HepG2 (cell line): ENCODE data around the gene TMEM154.

ENCODE experiments used
- FOXJ3 ChIP-seq: sonication (generic); formaldehyde crosslinking; IDR thresholded peaks from 2 replicates; pipeline ENCODE4 v1.4.0; 2020; ENCODE audit warnings: missing genetic modification reagents, mild to moderate bottlenecking, borderline replicate concordance
- ZSCAN29 ChIP-seq: sonication (generic); formaldehyde crosslinking; conservative IDR thresholded peaks from 2 replicates; pipeline ENCODE4 v1.4.0; 2020; ENCODE audit warnings: mild to moderate bottlenecking, missing genetic modification reagents

DNA sequence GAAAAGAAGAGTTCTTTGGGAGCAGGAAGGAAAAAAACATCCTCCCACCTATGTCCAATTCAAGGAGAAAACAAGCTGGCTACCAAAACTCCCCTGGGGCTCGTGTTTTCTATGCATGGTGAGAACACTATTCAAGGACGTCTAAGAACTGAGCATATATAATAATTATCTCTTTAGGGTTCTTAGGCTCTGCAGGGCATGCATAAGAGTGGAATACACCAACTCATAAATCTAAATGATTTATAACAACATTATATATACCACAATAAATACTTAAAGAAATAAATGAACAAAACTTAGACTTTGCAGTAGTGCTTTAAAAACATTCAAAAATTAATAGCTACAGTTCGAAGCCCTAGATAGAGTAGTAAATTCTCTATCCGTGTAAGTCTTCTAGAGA lies 19.5 kb upstream of the TMEM154 start:
- TF ChIP-seq ZSCAN29 (CRISPR knock-in tag) = no peak
- no peak for TF ChIP-seq FOXJ3 (CRISPR knock-in tag)
